ENCODE data around the gene FAF1.
A peak's percentile ranks its signal among the peaks of the same experiment; 100 is the strongest.

FAF1 gene

DNA sequence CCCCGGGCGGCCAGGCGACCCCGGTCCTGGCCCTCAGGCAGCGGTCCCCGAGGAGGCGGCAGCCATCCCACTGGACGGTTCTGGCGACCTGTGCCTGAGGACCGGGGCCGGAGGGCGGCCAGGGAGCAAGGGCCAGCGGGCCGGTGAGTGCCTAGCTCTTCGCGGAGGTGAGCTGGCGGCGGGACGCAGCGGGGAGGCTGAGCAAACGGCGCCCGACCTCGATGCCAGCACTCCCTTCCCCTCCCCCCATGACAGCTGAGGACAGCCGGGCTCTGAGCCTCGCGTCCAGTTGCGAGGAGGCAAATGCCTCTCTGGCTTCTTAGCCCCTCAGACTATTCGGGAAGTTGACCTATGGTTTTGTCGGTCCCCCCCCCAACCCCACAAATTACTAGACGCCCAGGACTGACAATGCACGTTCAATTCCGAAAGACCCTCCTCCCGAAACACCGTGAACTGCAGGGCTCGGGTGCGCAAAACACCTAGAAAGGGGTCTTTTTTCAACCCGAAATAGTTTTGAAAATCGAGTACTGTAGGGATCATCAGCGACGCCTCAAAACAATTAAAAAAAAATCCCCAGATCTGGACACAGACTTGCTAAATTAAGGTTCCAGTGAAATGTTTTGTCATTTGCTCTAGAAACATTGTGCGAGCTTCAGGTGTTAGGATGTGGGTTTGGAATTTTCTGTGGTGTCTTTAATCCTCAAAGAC lies 18.2 kb upstream of the FAF1 start:
- no peak for DNase-seq (ENCODE audit: low read depth in 2 of 2, low spot score in 1 of 2)

- DNase-seq (ENCODE audit: low read depth in 2 of 2, low spot score in 1 of 2): no peak
These were observed 17.6 kb upstream of the FAF1 start for GRCh38 chr1:50977575-50978143.

GRCh38 chr1:50976890-50977574 lies 17.0 kb upstream of the FAF1 start:
- no peak for DNase-seq (ENCODE audit: low read depth in 2 of 2, low spot score in 1 of 2)

DNA sequence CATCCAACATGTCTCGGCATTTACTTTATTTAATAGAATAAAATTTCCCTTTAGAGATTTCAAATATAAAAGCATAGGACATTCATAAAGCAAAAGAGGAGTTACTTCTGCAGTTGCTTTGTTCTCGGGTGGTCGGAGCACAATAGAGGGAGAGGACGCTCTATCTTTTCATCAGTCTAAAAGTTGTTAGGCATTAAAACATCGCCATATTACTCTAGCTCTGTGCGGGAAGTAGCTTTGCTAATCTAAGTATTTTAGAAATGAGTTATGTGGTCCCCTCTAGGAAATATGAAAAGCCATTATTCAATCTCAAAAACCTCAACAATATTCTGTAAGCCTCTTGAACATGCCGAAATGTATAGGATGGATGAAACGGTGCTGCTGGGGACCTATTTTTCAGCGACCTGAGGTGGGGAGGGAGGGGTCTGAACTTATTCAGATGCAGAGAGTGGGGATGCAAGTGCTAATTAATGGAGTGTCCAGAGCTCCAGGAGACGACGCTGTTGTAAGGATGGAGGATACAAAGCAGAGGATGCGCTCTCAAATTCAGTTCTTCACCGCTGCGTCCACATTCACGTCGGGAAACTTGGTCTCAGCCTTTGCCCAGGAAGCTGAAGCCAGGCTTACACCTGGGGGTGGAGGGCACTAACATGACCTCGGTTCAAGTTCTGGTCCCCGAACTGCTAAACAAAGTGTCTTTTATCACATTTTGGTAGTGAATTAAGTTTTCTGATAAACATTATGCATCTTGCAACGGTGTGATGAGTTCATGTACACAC lies 16.2 kb upstream of the FAF1 start:
- DNase-seq (ENCODE audit: low read depth in 2 of 2, low spot score in 1 of 2): no peak

- DNase-seq (ENCODE audit: low read depth in 2 of 2, low spot score in 1 of 2): no peak
These were observed 15.4 kb upstream of the FAF1 start for GRCh38 chr1:50975436-50975835.

DNA sequence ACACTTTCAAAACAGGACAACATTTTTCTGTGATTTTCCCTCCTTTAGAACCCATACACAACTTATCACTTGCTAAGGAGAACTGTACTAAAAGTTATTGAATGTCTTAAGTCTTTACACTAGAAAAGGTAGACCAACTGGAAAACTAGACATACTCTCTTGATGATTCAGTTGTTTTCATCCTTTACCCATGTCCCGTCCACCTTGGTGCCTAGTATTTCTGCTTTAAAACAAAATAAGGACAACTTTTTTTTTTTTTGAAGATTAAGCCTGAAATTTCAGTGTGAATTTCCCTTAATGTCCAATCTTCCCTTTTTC lies 14.5 kb upstream of the FAF1 start:
- DNase-seq (ENCODE audit: low read depth in 2 of 2, low spot score in 1 of 2): no peak

DNA sequence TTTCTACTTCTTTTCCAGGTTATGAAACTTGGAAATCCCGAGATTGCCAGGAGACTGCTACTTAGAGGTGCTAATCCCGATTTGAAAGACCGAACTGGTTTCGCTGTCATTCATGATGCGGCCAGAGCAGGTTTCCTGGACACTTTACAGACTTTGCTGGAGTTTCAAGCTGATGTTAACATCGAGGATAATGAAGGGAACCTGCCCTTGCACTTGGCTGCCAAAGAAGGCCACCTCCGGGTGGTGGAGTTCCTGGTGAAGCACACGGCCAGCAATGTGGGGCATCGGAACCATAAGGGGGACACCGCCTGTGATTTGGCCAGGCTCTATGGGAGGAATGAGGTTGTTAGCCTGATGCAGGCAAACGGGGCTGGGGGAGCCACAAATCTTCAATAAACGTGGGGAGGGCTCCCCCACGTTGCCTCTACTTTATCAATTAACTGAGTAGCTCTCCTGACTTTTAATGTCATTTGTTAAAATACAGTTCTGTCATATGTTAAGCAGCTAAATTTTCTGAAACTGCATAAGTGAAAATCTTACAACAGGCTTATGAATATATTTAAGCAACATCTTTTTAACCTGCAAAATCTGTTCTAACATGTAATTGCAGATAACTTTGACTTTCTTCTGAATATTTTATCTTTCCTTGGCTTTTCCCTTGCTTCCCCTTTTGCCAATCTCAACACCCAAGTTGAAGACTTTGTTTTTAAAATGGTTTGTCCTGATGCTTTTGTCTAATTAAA lies 14.0 kb upstream of the FAF1 start:
- DNase-seq (ENCODE audit: low read depth in 2 of 2, low spot score in 1 of 2): no peak

- DNase-seq (ENCODE audit: low read depth in 2 of 2, low spot score in 1 of 2): no peak
These were observed 13.2 kb upstream of the FAF1 start for GRCh38 chr1:50973255-50973654.

DNA sequence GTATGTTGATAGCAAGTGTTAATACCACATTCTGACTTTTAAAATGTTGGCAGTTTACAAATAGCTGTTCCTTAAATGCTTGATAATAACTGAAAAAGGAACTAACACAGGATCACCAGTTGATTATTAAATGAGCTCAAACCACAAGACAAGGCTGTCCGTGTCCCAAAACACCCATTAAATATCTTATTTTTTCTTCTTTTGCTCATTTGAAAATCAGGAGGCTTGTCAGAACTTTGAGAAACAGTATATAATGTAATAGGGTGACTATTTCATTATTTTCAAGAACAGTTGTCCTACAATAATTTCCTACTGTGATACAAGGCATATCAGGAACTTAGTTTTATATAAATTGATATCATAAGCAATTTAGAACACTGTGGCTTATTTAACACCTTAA lies 12.7 kb upstream of the FAF1 start:
- no peak for DNase-seq (ENCODE audit: low read depth in 2 of 2, low spot score in 1 of 2)

DNA sequence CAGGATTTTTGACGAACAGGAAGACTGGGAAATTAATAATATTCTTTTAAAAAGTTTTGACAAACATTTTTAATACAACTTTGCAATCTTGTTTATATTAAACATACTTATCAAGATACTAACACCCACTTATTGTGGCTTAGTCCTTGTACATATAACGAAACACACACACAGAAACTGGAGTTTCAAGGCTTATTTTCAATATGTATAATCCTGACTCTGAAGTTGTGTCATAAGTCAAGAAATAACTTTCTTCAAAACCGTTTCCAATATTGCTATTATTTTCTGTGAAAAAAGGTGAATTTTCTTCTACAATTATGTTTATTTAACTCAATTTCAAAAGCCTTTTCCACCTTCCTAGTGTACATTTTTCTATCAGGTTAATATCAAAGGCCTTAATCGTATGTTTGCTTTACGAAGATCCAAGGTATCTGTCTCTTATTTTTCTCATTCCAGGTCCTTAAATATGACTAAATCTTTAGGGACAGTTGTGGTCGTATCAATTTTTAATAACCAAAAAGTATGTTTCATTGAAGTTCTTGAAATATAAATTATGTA lies 11.8 kb upstream of the FAF1 start:
- no peak for DNase-seq (ENCODE audit: low read depth in 2 of 2, low spot score in 1 of 2)

DNA sequence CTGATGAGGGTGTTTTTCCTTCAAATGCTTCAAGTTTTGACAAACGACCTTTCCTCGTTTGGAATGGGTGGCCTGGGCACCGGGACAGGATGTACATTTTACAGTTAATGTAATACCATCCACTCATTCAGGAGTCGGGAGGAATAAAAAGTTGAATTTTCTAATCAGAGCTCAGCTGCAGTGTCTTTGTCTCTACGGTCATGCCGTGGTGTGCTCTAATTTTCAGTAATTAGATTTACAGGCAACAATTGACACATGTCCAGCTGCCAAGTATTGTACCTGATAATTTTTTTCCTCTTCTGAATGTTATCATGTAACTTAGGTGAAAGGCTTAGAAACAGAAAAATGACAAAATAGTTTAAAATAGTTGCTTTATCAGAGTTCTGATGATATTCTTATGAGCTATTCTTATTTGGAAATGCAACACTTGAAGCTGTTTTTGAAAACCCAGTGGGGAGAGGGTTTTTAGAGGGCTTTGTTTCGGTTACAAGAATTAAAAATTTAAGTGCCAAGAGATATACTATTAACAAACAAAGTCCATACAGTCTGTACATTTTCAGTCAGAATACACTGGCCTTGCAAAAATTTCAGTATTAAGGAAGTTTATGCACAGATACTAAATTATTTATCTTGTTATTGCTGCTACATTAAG lies 11.0 kb upstream of the FAF1 start:
- no peak for DNase-seq (ENCODE audit: low read depth in 2 of 2, low spot score in 1 of 2)

DNA sequence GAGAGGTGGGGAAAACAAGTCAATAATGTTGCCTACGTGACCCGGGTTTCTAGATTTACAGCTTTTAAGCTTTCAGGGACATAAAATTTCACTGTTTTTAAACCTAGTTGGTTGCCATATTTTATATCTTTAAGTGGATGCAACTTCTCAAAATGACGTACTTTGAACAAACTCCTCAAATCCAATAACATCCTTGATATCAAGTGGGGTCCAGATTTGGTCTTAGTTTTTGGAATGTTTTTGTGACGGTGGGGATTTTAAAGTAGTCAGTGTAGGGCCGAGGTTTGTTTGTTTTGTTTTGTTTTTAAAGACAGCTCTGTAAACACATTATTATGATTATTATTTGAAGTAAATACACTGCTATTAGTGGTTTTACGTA lies 10.4 kb upstream of the FAF1 start:
- no peak for DNase-seq (ENCODE audit: low read depth in 2 of 2, low spot score in 1 of 2)

- DNase-seq (ENCODE audit: low read depth in 2 of 2, low spot score in 1 of 2): no peak
These were observed 9.8 kb upstream of the FAF1 start, which contains the start of gene CDKN2C for GRCh38 chr1:50969611-50970508. Gene CDKN2C (plus strand): TSS chr1:50970245. CDS start chr1:50970369, 124 bp downstream.

DNA sequence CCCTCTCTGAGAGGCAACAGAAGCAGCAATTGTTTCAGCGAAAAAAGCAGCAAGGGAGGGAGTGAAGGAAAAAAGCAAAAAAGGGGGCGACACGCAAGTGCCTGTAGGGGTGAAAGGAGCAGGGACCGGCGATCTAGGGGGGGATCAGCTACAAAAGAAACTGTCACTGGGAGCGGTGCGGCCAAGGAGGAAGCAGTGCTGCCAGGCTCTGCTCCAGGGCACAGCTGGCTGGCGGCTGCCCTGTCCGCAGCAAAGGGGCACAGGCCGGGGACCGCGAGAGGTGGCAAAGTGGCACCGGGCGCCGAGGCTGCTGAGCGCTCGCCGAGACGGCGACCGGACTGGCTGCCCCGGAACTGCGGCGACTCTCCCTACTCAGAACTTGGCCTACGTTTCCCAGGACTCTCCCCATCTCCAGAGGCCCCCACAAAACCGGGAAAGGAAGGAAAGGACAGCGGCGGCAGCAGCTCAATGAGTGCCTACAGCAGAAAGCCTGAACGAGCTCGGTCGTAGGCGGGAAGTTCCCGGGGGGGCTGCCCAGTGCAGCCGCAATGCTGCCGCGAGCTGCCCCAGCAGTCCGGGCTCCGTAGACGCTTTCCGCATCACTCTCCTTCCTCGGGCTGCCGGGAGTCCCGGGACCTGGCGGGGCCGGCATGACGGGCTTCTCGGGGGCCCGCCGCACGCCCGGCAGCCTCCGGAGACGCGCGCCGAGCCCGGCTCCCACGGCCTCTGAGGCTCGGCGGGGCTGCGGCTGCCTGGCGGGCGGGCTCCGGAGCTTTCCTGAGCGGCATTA lies 8.9 kb upstream of the FAF1 start:
- DNase-seq (ENCODE audit: low read depth in 2 of 2, low spot score in 1 of 2): no peak

- peak in 1 of 2 donors; percentile 66 for DNase-seq (ENCODE audit: low read depth in 2 of 2, low spot score in 1 of 2)
These were observed 8.2 kb upstream of the FAF1 start for GRCh38 chr1:50968158-50968820.

GRCh38 chr1:50967416-50968157 lies 7.5 kb upstream of the FAF1 start:
- DNase-seq (ENCODE audit: low read depth in 2 of 2, low spot score in 1 of 2): no peak

DNA sequence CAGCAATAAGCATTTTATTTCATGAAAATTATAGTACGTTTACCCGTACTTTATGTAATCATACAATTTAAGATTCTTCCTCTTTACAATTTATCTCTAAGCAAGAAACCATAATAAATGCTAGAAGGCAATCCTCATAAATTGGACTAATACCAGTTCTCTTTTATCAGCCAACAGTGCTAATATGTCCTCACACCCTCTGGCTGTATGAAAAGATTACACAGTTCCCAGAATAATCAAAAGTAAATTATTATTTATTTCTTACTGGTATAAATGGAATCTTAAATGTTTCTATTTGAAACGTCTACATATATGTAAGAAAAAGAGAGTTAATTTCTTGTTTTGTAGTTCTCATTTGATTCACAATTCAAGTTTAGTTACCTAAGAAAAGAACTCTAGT lies 6.9 kb upstream of the FAF1 start:
- DNase-seq (ENCODE audit: low read depth in 2 of 2, low spot score in 1 of 2): no peak
